ENCODE data around the gene SIRT3.

DNA sequence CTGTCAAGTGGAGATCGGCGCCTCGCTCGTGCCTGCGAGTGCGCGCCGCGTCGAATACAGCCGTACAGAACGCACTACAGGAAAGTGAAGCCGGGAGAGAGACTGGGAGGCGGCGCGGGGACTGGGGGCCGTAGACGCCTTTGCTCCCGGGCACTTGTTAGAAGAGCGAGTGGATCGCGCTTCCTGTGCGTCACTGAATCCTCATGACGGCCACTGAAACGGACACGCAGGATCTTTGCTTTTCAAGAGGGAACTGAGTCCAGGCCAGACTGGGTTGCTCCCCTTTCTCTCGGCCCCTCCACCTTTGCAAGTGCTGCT, 28.3 kb downstream of the SIRT3 start:
- TF ChIP-seq, protein P1, sequence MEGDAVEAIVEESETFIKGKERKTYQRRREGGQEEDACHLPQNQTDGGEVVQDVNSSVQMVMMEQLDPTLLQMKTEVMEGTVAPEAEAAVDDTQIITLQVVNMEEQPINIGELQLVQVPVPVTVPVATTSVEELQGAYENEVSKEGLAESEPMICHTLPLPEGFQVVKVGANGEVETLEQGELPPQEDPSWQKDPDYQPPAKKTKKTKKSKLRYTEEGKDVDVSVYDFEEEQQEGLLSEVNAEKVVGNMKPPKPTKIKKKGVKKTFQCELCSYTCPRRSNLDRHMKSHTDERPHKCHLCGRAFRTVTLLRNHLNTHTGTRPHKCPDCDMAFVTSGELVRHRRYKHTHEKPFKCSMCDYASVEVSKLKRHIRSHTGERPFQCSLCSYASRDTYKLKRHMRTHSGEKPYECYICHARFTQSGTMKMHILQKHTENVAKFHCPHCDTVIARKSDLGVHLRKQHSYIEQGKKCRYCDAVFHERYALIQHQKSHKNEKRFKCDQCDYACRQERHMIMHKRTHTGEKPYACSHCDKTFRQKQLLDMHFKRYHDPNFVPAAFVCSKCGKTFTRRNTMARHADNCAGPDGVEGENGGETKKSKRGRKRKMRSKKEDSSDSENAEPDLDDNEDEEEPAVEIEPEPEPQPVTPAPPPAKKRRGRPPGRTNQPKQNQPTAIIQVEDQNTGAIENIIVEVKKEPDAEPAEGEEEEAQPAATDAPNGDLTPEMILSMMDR (conservative IDR thresholded peaks at IDR 0.05; ENCODE audit: low read depth, low read length): no peak
- TF ChIP-seq POLR2A (IDR thresholded peaks at IDR 0.05; ENCODE audit: low read depth, low read length) (peak; percentile 41; the same call in 1 of the 2 replicates), MAFK (IDR thresholded peaks at IDR 0.05; ENCODE audit: low read depth, low read length) (no peak), RAD21 (IDR thresholded peaks at IDR 0.05; ENCODE audit: low read length) (no peak), BHLHE40 (IDR thresholded peaks at IDR 0.05; ENCODE audit: low read depth, low read length) (no peak), MAZ (IDR thresholded peaks at IDR 0.05; ENCODE audit: borderline replicate concordance, low read depth, low read length) (no peak; the same call in 1 of the 2 replicates), SMC3 (IDR thresholded peaks at IDR 0.05; ENCODE audit: low read depth, low read length) (no peak), RFX5 (IDR thresholded peaks at IDR 0.05; ENCODE audit: low read depth, low read length) (no peak)

All from IMR-90 (cell line).